A549 treated with GW870086 at 1 μM for 4 hours (cell line): ENCODE results near the gene RBM10. TPM values are rescaled to one million over a fixed set of nuclear protein-coding genes. Genes with fewer than 3 reads are reported as not detected.

Experiments
- total RNA-seq: library from RNA; stranded (reverse); fragments of 200-300 nt; extraction: Qiagen RNA extraction; gene quantifications from 5 replicates; pipeline ENCODE4 v1.2.3, GENCODE V29; 2022; ENCODE audit warnings: low read depth

Gene RBM10
- 30.5 to 41.1 TPM (median 37.6 TPM) in 5 replicates for total RNA-seq

GRCh38 chrX:47144626-47145394, at the start of gene RBM10, which contains the start of gene NDUFB11:
Gene RBM10 (plus strand): TSS chrX:47145221. CDS start chrX:47147482, 2,261 bp downstream.
Gene NDUFB11 (minus strand): TSS chrX:47144702. CDS start chrX:47144679, 23 bp downstream.

GRCh38 chrX:47193475-47194193, 48.6 kb downstream of the RBM10 start, which contains the start of gene UBA1:
Gene UBA1 (plus strand): TSS chrX:47193829. CDS start chrX:47198803, 4,974 bp downstream.

GRCh38 chrX:47218280-47218919, 73.4 kb downstream of the RBM10 start, which contains the start of gene CDK16:
Gene CDK16 (plus strand): TSS chrX:47218681. CDS start chrX:47223558, 4,877 bp downstream.

GRCh38 chrX:47232803-47233332, 87.8 kb downstream of the RBM10 start, which contains the start of gene USP11:
Gene USP11 (plus strand): TSS chrX:47233009. CDS start chrX:47233044, 35 bp downstream.

Other genes starting within 250 kb of the RBM10 start
- gene JADE3, start 232.8 kb upstream of the RBM10 start, total RNA-seq: 9.0 to 13.0 TPM (median 12.4 TPM) in 5 replicates
- gene RGN, start 66.8 kb upstream of the RBM10 start, total RNA-seq: 0.09 TPM in 1 of 5 replicates, not detected in the others
- gene NDUFB11, start 519 bp upstream of the RBM10 start, total RNA-seq: 160 to 183 TPM (median 166 TPM) in 5 replicates
- 165 to 203 TPM (median 189 TPM) in 5 replicates for gene UBA1, start 48.6 kb downstream of the RBM10 start, total RNA-seq
- 90.7 to 114 TPM (median 107 TPM) in 5 replicates for gene CDK16, start 73.5 kb downstream of the RBM10 start, total RNA-seq
- 48.7 to 57.2 TPM (median 52.6 TPM) in 5 replicates for gene USP11, start 87.8 kb downstream of the RBM10 start, total RNA-seq
- 0.06 to 0.07 TPM (median 0.06 TPM) in 3 of 5 replicates, not detected in the others for gene ZNF157, start 225.4 kb downstream of the RBM10 start, total RNA-seq